Adrenal gland (tissue), 12 donors: ENCODE results near the gene AUTS2. TPM values are rescaled to one million over a fixed set of nuclear protein-coding genes. Genes with fewer than 3 reads are reported as not detected.

Experiments used
- DNase-seq, 7 donors: peaks; one replicate each; pipeline ENCODE4 v3.0.0-alpha.2; 2019 to 2020
- H3K27ac ChIP-seq, 5 donors: fragments of 200-600 bp; sonication (generic) in 4 of 5; 1 replicate in 3 of 5; 2 replicates in 2 of 5; pipeline versions ENCODE4 v1.5.1 to v1.8.0; 2016 to 2020; ENCODE audit warnings: mild to moderate bottlenecking in 1 of 5
- H3K27me3 ChIP-seq: fragments of 200-600 bp; 2 replicates; pipeline ENCODE4 v1.8.0; 2021
- H3K36me3 ChIP-seq, 2 donors: fragments of 200-600 bp; replicated peaks in 1 of 2; 1 replicate in 1 of 2; 2 replicates in 1 of 2; pipeline versions ENCODE4 v1.5.1 to v1.8.0; 2018 to 2022
- H3K4me1 ChIP-seq, 2 donors: fragments of 200-600 bp; replicated peaks in 1 of 2; 1 replicate in 1 of 2; 2 replicates in 1 of 2; pipeline versions ENCODE4 v1.5.1 to v1.8.0; 2018 to 2021
- H3K4me3 ChIP-seq, 4 donors: fragments of 200-600 bp; sonication (generic) in 3 of 4; one replicate each; pipeline ENCODE4 v1.5.1; 2016 to 2018
- H3K9me3 ChIP-seq, 3 donors: fragments of 200-600 bp; sonication (generic) in 1 of 3; replicated peaks in 1 of 3; 1 replicate in 2 of 3; 2 replicates in 1 of 3; pipeline versions ENCODE4 v1.5.1 to v1.8.0; 2016 to 2021
- CTCF ChIP-seq, 6 experiments: fragments of 450-650 bp in 4 of 6; fragments of 200-600 bp in 2 of 6; sonication (generic) in 1 of 6; IDR thresholded peaks; 1 replicate in 5 of 6; 2 replicates in 1 of 6; pipeline versions ENCODE4 v1.5.1 to v1.8.0; 2016 to 2021; ENCODE audit warnings: antibody characterized with exemption in 6 of 6, mild to moderate bottlenecking in 2 of 6, moderate library complexity in 1 of 6
- POLR2A ChIP-seq, 2 donors: fragments of 450-650 bp; IDR thresholded peaks; one replicate each; pipeline ENCODE4 v1.6.1; 2017; ENCODE audit warnings: antibody characterized with exemption in 2 of 2, mild to moderate bottlenecking in 2 of 2, moderate library complexity in 1 of 2
- WGBS, 4 donors: extraction: QIAGEN DNeasy Blood & Tissue Kit in 2 of 4; methylation state at CpG; one replicate each; pipeline versions ENCODE4 v1.1.5 to v1.1.7; 2013 to 2017; 5-methylcytosine and 5-hydroxymethylcytosine counted together
- intact Hi-C, 2 donors: fragments of 100-400 bp; cut with DNase I; formaldehyde crosslinking; loops; one replicate each; pipeline versions ENCODE4 v1.14.1 to v1.15.0; 2022 to 2023
- polyA plus RNA-seq, 3 donors: library from polyadenylated mRNA; stranded (reverse); fragments of 200-250 nt in 2 of 3; fragments of 350-450 nt in 1 of 3; fragmentation: Illumina TruSeq in 1 of 3; extraction: RNeasy Lipid Tissue Mini Kit (QIAGEN cat#74804) in 1 of 3; gene quantifications; one replicate each; pipeline ENCODE4 v1.2.3, GENCODE V29; 2013 to 2014
- total RNA-seq, 9 donors: library from RNA; depleted of rRNA in 4 of 9; stranded (reverse); fragments of >200 nt in 4 of 9; fragments of 120-200 nt in 1 of 9; fragmentation: NEBNext Ultra II Directional in 1 of 9; extraction: Animal tissue kit (Norgen Biotek cat#: 25700) in 1 of 9; gene quantifications; one replicate each; pipeline versions ENCODE4 v1.1.0 to v1.2.4, GENCODE V29; 2013 to 2023
- donor health status: healthy with polysubstance abuse.
- donor health status: Bipolar disorder and iron deficiency.
- donor health status: DM: yes; HTN: yes; CAD: no.
- donor health status: DM: no; HTN: no; CAD: no.
- donor health status: DM: no; HTN: no; CAD: no.
- donor health status: DM: yes; HTN: yes; CAD: no.

AUTS2 gene
- total and polyA plus RNA-seq, 12 donors = 6.4 to 44.0 (median 15.2) TPM

DNA sequence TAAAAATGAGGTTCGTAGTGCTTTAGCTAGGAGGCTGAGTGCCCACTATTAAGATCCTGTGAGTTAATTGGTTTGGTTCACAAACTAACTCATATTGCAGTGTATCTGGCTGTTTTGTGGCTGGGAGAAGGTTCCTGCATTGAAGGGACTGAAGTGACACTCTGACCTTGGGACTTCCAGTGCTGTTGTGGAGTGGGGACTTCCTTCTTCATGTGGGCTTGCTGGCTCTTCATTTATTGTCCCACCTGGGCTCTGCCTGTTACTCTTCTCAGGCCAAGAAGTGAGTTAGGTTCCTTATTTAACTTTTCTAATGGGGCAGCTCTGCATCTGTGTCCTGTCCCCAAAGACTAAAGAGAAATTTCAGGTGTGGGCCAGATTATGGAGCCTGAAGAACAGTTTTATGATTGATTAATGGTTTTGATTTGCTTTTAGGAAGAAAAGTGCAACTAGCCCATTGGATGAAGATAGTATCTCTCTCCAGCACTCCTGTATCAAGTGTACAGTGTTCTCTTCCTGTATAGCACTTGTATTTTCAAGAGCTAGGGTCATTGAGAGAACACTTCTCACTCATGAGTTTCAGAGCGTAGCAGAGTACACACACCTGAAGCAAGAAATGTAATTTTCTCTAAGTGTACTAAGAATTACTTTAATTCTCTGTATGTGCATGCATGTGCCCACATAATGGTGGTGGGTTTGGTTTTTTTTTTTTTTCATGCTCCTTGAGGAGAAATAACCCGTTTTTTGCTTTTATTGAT lies 54.8 kb downstream of the AUTS2 start:
- H3K9me3 ChIP-seq = no peaks in the 10 kb centered on the region
- no peak overlapping the region for H3K27ac ChIP-seq
- no peak for TF ChIP-seq CTCF (IDR thresholded peaks at IDR 0.05)
- TF ChIP-seq POLR2A (IDR thresholded peaks at IDR 0.05) = no peak
- H3K27me3 ChIP-seq = no peaks in the 10 kb centered on the region
- peaks cover 0 to 22% of the 10 kb centered on the region in 2 donors for H3K4me1 ChIP-seq
- intact Hi-C loops = no loop called here
- DNase-seq = no peak
- H3K4me3 ChIP-seq = no peak overlapping the region
- H3K36me3 ChIP-seq = no peaks in the 10 kb centered on the region
- 93 to 96% (median 94%) methylated on average over 3 of the region's 3 CpGs for WGBS, 4 donors

GRCh38 chr7:69653806-69654205 lies 55.5 kb downstream of the AUTS2 start:
- Histone ChIP-seq H3K36me3 (no peaks in the 10 kb centered on the region), H3K4me3 (no peak overlapping the region), H3K27ac (no peak overlapping the region), H3K4me1 (peaks cover 0 to 22% of the 10 kb centered on the region in 2 donors), H3K9me3 (no peaks in the 10 kb centered on the region), H3K27me3 (no peaks in the 10 kb centered on the region)
- 93 to 98% (median 97%) methylated on average over 2 of the region's 2 CpGs for WGBS, 4 donors
- TF ChIP-seq POLR2A (IDR thresholded peaks at IDR 0.05) (no peak), CTCF (IDR thresholded peaks at IDR 0.05) (no peak)
- intact Hi-C loops = no loop called here
- DNase-seq = no peak

DNA sequence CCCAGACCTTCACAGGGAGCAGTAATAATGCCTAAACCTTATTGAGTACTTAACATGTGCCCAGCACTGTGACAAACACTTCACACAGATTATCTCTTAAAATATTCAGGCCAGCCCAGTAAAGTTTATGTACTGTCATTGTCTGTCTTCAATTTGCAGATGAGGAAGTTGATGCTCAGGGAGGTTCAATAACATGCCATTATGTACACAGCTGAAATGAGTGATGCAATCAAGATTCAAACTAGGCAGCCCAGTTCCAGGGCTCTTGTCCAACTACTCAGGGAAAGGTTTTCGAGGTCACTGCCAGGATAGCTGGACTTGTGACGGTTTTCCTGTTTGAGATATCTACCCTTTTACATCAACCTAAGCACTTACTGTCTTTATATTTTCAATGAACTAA lies 56.1 kb downstream of the AUTS2 start:
- H3K27me3 ChIP-seq = no peaks in the 10 kb centered on the region
- intact Hi-C loops = no loop called here
- peaks cover 0 to 22% of the 10 kb centered on the region in 2 donors for H3K4me1 ChIP-seq
- no peaks in the 10 kb centered on the region for H3K9me3 ChIP-seq
- no peak overlapping the region for H3K4me3 ChIP-seq
- H3K36me3 ChIP-seq = no peaks in the 10 kb centered on the region
- 17 to 32% (median 25%) methylated on average over 2 of the region's 2 CpGs for WGBS, 4 donors
- H3K27ac ChIP-seq = no peak overlapping the region
- DNase-seq = peak in 6 of 7 donors; percentile 33 to 72 (median 50)
- TF ChIP-seq CTCF (IDR thresholded peaks at IDR 0.05) = no peak
- no peak for TF ChIP-seq POLR2A (IDR thresholded peaks at IDR 0.05)

- H3K36me3 ChIP-seq = no peaks in the 10 kb centered on the region
- H3K27me3 ChIP-seq = no peaks in the 10 kb centered on the region
- no peaks in the 10 kb centered on the region for H3K9me3 ChIP-seq
- no peak overlapping the region for H3K27ac ChIP-seq
- no peak for TF ChIP-seq CTCF (IDR thresholded peaks at IDR 0.05)
- TF ChIP-seq POLR2A (IDR thresholded peaks at IDR 0.05) = no peak
- WGBS, 4 donors = 80 to 90% (median 85%) methylated on average over 6 of the region's 6 CpGs
- H3K4me1 ChIP-seq = peaks cover 0 to 22% of the 10 kb centered on the region in 2 donors
- DNase-seq = no peak
- intact Hi-C loops = no loop called here
- no peak overlapping the region for H3K4me3 ChIP-seq
Measured at GRCh38 chr7:69654849-69655707, 56.8 kb downstream of the AUTS2 start.
